OCI-M2 (cell line): ENCODE measurements around the gene TRIM47.

Source experiments
- DNase-seq: peaks from one replicate; lab custom pipeline; 2025; ENCODE audit not compliant: unreplicated experiment; lab: John Stamatoyannopoulos, UW

Gene TRIM47

DNA sequence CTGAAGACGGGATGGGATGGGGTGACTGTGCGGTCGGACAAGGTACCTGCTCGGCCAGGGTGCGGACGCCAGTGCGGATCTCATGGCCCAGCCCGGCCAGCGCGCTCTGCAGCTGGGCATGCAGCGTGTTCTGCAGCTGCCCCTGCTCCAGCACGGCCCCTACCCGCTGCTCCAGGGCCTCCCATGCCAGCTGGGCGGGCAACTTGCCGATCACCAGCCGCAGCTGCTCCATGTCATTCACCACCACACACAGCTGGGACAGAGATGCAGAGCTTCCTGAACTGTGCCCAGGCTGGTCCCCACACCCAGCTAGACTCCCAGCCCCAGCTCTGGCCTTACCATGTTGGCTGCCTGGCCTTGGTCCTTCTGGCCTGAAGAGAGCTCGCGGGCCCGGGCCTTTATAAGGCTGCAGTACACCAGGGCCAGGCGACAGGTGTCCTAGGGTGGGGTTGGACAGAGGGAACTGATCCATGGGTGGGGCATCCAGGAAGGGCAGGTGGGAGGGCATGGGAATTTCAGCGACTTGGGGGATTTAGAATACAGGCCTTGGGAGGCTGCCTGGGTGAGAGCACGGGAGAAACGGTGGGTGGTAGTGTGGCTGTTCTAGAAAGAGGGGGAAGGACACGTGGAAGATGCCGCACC lies 44.0 kb downstream of the TRIM47 start:
- DNase-seq = no peak

- no peak for DNase-seq
Measured at GRCh38 chr17:75832652-75833400, 45.6 kb downstream of the TRIM47 start.

GRCh38 chr17:75832164-75832651 lies 46.2 kb downstream of the TRIM47 start:
- DNase-seq = no peak

DNA sequence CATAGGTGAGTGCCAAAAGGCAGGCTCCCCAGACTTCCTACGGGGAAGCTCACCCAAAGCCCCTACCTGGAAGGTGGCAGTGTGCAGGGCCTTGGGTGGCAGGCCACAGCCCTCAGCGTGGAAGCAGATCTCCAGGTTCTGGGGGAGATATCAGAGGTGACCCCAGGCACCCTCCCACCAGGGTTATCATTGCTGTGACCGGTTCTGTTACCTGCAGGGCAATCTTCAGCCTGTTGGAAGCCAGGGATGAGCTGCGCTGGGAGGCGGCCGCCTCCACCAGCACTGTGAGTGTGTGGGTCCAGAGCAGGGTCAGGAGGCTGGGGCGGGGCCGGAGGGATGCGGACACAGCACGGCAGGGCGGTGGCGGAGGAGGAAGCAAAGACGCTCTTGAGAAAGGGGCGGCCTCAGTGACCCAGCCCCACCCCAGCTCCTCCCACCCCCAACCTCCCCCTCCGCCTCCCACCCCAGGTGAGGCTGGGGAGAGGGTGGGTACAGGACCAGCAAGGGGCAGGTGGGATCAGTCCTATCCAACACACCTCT lies 47.3 kb downstream of the TRIM47 start:
- no peak for DNase-seq

DNA sequence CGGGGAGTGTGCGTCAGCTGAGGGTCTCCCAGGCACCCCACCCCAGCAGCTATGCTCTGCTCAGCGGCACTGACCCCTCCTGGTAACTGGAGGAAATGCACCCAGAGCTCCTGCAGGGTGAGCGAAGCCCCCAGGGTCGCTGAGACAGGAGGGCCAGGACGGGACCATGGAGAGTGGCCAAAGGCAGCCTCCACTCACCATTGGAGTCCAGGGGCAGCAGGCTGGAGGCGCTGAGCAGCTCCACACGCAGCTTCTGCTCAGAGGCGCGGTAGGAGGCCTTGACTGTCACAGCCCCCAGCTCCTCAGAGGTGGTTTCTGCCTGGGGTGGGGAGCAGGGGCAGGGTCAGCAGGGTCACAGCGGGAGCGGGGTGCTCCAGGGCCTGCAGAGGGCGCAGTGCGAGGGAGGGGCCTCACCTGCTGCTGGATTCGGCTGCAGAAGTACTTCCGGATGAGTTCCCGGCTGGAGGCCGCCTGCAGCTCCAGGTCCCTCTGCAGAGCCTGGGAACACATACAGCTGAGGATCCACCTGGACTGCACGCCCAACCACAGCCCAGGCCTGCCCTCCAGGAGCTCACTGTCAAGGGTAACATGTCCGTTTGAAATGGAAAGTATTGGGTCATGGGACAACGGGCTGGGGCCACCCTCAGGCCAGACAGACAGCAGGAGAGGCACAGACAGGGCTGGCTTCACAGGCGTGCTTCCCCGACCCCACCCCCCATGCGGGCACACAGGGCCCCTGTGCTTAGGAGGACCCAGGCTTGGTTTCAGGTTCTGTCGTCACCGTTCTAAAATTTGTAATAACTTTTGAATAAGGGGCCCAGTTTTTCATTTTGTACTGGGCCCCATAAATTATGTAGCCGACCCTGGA lies 48.0 kb downstream of the TRIM47 start:
- no peak for DNase-seq

GRCh38 chr17:75829747-75830146 lies 48.6 kb downstream of the TRIM47 start:
- no peak for DNase-seq

GRCh38 chr17:75828741-75829140 lies 49.6 kb downstream of the TRIM47 start:
- DNase-seq = no peak

- DNase-seq = no peak
Measured at GRCh38 chr17:75828076-75828400, 50.3 kb downstream of the TRIM47 start.

GRCh38 chr17:75827308-75828075 lies 50.9 kb downstream of the TRIM47 start:
- DNase-seq = no peak

DNA sequence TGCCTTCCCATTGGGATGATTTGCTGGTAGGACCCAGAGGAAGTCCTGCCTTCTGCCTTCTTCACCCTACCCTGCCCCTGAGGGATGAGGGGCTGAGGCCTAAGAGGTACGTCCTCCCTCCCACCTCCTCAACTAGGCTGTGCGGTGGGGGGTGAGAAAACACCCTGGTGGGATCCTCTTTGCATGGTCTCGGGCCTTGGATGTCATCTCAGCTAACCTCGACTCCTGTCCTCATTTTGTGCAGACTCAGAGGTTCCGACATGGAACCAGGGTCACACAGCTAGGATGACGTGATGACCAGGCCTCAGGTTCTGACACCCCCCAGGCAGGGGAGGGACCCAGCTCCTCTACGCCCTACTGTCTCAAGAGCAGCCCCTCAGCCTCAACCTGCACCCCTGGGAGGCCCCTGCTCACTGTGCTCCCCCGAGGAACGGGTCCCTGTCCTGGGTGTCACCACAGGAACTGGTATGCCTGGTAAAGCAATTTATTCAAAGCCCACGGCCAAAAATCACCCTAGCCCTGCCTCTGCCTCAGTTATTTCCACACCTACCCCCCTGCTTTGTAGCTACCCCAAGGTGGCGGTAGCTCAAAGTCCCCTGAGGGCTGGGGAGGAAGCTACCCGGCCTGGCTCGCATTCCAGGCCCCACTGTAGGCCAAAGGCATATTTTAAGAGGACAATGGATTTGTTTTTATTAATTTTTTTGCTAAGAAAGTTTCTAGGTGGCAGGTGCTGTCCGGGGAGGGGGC lies 51.6 kb downstream of the TRIM47 start:
- DNase-seq = no peak

DNA sequence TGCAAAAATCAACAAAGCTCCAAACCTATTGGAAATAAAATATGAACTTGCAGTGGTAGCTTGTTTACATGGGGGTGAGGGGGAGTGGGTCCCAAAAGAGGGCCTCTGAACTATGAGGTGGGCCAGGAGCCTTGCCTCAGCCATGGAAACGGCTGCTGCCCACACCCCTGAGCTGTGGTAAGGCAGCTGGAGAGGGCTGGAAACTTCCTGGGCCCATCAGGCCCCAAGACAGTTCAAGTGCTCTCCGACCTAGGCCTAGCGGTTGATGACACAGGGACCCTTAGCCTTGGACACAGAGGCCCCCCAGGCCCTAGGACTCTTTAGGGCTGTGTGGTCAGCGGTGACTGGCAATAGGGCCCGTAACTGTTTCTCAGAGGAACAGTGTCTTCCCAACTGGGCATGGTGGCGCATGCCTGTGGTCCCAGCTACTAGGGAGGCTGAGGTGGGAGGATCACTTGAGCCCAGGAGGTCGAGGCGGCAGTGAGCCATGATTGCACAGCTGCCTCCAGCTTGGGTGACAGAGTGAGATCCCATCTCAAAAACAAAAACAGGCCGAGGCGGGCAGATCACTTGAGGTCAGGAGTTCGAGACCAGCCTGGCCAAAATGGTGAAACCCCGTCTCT lies 52.5 kb downstream of the TRIM47 start:
- DNase-seq = no peak

- no peak for DNase-seq
Measured at GRCh38 chr17:75825149-75825552, 53.2 kb downstream of the TRIM47 start.

DNA sequence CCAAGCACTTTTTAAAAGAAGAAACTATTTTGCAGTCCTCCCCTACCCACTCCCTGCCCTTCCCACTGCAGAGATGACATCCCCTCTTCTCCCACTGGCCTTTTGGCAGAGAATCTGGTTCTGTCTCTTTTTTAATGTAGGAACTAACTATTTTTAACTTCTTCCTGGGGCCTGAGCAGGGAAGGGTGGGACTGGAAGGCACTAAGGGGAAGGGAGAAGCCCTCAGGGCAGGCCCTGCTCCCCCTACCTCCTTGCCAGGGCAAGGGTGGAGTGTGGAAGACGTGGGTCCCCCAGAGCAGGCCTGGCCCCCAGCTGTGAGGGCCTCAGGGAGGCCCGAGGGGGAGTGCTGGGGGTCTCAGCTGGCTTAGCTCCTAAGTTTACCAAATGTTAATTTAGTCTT lies 53.7 kb downstream of the TRIM47 start:
- no peak for DNase-seq
